K562 (cell line): ENCODE data around the gene CPT1C. TPM values are rescaled to one million over a fixed set of nuclear protein-coding genes. Genes with fewer than 3 reads are reported as not detected.

Experiments
- ATF2 ChIP-seq: sonication (generic); formaldehyde crosslinking; IDR thresholded peaks from 2 replicates; pipeline ENCODE4 v1.8.1; 2022; ENCODE audit warnings: missing genetic modification reagents
- CBX5 ChIP-seq: IDR thresholded peaks from 2 replicates; pipeline ENCODE4 v1.6.1; 2014; ENCODE audit warnings: low read depth, borderline replicate concordance
- CEBPB ChIP-seq: fragments of 450-650 bp; IDR thresholded peaks from 2 replicates; pipeline ENCODE4 v1.6.1; 2016; ENCODE audit warnings: missing genetic modification characterization, missing compliant biosample characterization
- CEBPG ChIP-seq, 3 experiments: fragments of 200-800 bp in 1 of 3; sonication (Bioruptor generic) in 1 of 3; sonication (generic) in 1 of 3; formaldehyde crosslinking in 1 of 3; IDR thresholded peaks in 2 of 3; conservative IDR thresholded peaks in 1 of 3; 2 replicates each; pipeline versions ENCODE4 v1.6.1 to v1.8.0; 2016 to 2022; ENCODE audit warnings: missing compliant biosample characterization in 2 of 3, missing genetic modification characterization in 2 of 3, mild to moderate bottlenecking in 1 of 3, missing genetic modification reagents in 1 of 3
- EGR1 ChIP-seq: fragments of 450-650 bp; conservative IDR thresholded peaks from 2 replicates; pipeline ENCODE4 v1.6.1; 2017; ENCODE audit warnings: mild to moderate bottlenecking
- GABPA ChIP-seq: fragments of 200-800 bp; sonication (Bioruptor generic); conservative IDR thresholded peaks from 2 replicates; pipeline ENCODE4 v1.6.1; 2016; ENCODE audit warnings: low read depth, missing genetic modification characterization, missing compliant biosample characterization
- HOXB6 ChIP-seq: fragments of 250-450 bp; sonication (Bioruptor Pico); IDR thresholded peaks from 2 replicates; pipeline ENCODE4 v1.5.1; 2022; ENCODE audit warnings: mild to moderate bottlenecking, borderline replicate concordance
- NEUROD1 ChIP-seq: fragments of 150-350 bp; IDR thresholded peaks from 2 replicates; pipeline ENCODE4 v1.6.1; 2014; ENCODE audit warnings: borderline replicate concordance, low read length, low read depth; ENCODE audit not compliant: partially characterized antibody
- NFYB ChIP-seq: IDR thresholded peaks from 2 replicates; pipeline ENCODE4 v1.6.1; 2011; ENCODE audit warnings: mild to moderate bottlenecking, moderate library complexity; ENCODE audit not compliant: insufficient read length; ENCODE audit errors: extremely low read depth
- PKNOX1 ChIP-seq: fragments of 450-650 bp; IDR thresholded peaks from 2 replicates; pipeline ENCODE4 v1.6.1; 2016
- RBM25 ChIP-seq: fragments of 200-400 bp; formaldehyde crosslinking; IDR thresholded peaks from 2 replicates; pipeline ENCODE4 v1.6.1; 2018; ENCODE audit warnings: low read length, low read depth, moderate library complexity; ENCODE audit not compliant: severe bottlenecking
- RNF2 ChIP-seq: sonication (generic); IDR thresholded peaks from 2 replicates; pipeline ENCODE4 v1.6.1; 2016
- SP1 ChIP-seq: sonication (generic); formaldehyde crosslinking; IDR thresholded peaks from 2 replicates; pipeline ENCODE4 v1.8.1; 2022; ENCODE audit warnings: mild to moderate bottlenecking, missing genetic modification reagents
- SP2 ChIP-seq: IDR thresholded peaks from 2 replicates; pipeline ENCODE4 v1.6.1; 2011; ENCODE audit warnings: mild to moderate bottlenecking, low read depth, low read length, moderate library complexity; ENCODE audit not compliant: poor library complexity, severe bottlenecking; ENCODE audit errors: extremely low read depth
- TBP ChIP-seq: optimal IDR thresholded peaks from 2 replicates; pipeline ENCODE3; 2011; ENCODE audit warnings: low read depth, low read length, improper control_type of control experiment
- VEZF1 ChIP-seq: fragments of 200-800 bp; sonication (Bioruptor generic); IDR thresholded peaks from 2 replicates; pipeline ENCODE4 v1.6.1; 2017; ENCODE audit warnings: missing genetic modification characterization, missing compliant biosample characterization
- ZMIZ1 ChIP-seq, 2 experiments: fragments of 150-350 bp in 1 of 2; IDR thresholded peaks; 2 replicates each; pipeline ENCODE4 v1.6.1; 2012 to 2016; ENCODE audit warnings: low read depth in 2 of 2, low read length in 2 of 2, mild to moderate bottlenecking in 1 of 2, moderate library complexity in 1 of 2
- ZNF121 ChIP-seq: sonication (generic); formaldehyde crosslinking; conservative IDR thresholded peaks from 2 replicates; pipeline ENCODE4 v1.8.0; 2022; ENCODE audit warnings: missing genetic modification reagents
- ZNF57 ChIP-seq: fragments of 450-650 bp; formaldehyde crosslinking; IDR thresholded peaks from 2 replicates; pipeline ENCODE4 v1.4.0; 2020; ENCODE audit warnings: mild to moderate bottlenecking, moderate library complexity
- ZNF75A ChIP-seq: fragments of 450-650 bp; formaldehyde crosslinking; IDR thresholded peaks from 2 replicates; pipeline ENCODE4 v1.4.0; 2020; ENCODE audit warnings: mild to moderate bottlenecking
- polyA plus RNA-seq, 8 experiments: library from polyadenylated mRNA; depleted of rRNA in 4 of 8; stranded (reverse) in 5 of 8; unstranded in 3 of 8; fragments of >200 nt; fragmentation: Nextera tagmentation in 2 of 8; fragmentation: Illumina TruSeq in 1 of 8; extraction: Ambion mirVana in 2 of 8; extraction: Trizol in 1 of 8; gene quantifications; 2 replicates each; pipeline versions ENCODE4 v1.2.1 to v1.2.3, GENCODE V29; 2011 to 2014; ENCODE audit warnings: inconsistent platforms in 1 of 8, missing spikeins in 1 of 8
- total RNA-seq, 7 experiments: library from RNA; depleted of rRNA in 6 of 7; stranded (reverse); fragments of >200 nt in 6 of 7; fragmentation: Illumina TruSeq in 2 of 7; extraction: Trizol in 2 of 7; gene quantifications; 2 replicates each; pipeline versions ENCODE4 v1.2.1 to v1.2.3, GENCODE V29; 2011 to 2021; ENCODE audit warnings: low replicate concordance in 1 of 7

The CPT1C gene
- total and polyA plus RNA-seq, 9 of the 15 experiments (the other 6 are each of a cell fraction or from before 2014, with no cell fraction given) = 1.9 to 12.3 (median 3.0) TPM

- TF ChIP-seq ZMIZ1 (IDR thresholded peaks at IDR 0.05; ENCODE audit: low read depth in 2 of 2, low read length in 2 of 2) (0 out of 4 replicates have a peak, but pooled peaks of 1 of the 2 experiments have one; percentile 12), EGR1 (peak; percentile 84; the same call in 1 of the 2 replicates), SP2 (peak; percentile 95), SP1 (CRISPR knock-in tag) (peak; percentile 93), ZNF57 (CRISPR knock-in tag) (no peak), NEUROD1 (peak; percentile 97), PKNOX1 (peak; percentile 100), HOXB6 (no peak), VEZF1 (CRISPR knock-in tag) (peak; percentile 98; the same call in 1 of the 2 replicates), ZNF75A (CRISPR knock-in tag) (no peak), RNF2 (0 out of 2 replicates have a peak, but pooled peaks have one; percentile 54), RBM25 (peak; percentile 91), NFYB (peak; percentile 79), CEBPG (CRISPR knock-in tag; IDR thresholded peaks at IDR 0.05) (peak; percentile 34), CEBPG (tag; conservative IDR thresholded peaks at IDR 0.05 in 1 of 2, IDR thresholded peaks at IDR 0.05 in 1 of 2) (peak; percentile 62 to 81; a peak in 2 of 4 replicates), ZNF121 (CRISPR knock-in tag) (no peak), ATF2 (CRISPR knock-in tag) (no peak), GABPA (peak; percentile 79), CBX5 (no peak), CEBPB (peak; percentile 82), TBP (peak; percentile 94)
Observed at GRCh38 chr19:49676784-49677230, 14.1 kb upstream of the CPT1C start (continued).
